AG08396 (cell line): Measurements from ENCODE around the gene GRIK4.
"Not testable (repeated sequence)": the region's sequence is repeated elsewhere in the genome, so short reads cannot be mapped to it uniquely, and the experiment has no call there.

Experiments used
- DNase-seq: peaks from one replicate; pipeline ENCODE4 v3.0.0; 2012; ENCODE audit warnings: low spot score, mixed read lengths

Gene GRIK4

DNA sequence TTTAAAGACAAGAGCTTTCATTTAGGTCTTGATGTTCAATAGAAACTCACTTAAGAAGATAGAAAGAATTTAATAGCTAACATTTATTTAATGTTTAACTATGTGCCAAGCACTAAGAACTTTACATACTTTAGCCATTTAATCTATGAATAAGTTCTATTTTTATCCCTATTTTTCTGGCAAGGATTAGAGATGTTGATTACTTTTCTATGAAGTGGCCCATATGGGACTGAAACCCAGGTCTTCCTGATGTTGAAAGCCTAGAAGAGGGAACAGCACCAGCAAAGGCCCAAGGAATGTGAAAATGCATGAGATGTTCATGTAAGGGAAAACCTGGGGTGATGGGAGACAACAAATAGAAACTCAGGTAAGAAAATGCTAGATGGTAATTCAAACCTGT, 497.0 kb downstream of the GRIK4 start:
- no peak for DNase-seq

DNA sequence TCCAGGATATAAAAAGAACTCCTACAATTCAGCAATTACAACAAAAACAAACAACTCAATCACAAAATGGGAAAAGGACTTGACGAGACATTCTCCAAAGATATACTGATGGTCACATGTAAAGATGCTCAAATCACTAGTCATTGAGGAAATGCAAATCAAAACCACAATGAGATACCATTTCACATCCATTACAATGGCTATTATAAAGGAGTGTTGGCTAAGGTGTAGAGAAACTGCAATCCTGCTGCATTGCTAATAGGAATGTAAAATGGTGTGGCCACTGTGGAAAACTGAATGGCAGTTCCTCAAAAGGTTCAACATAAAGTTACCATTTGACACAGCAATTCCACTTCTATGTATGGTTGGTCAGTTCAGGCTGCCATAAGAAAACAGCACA, 500.5 kb downstream of the GRIK4 start:
- DNase-seq: no peak

DNA sequence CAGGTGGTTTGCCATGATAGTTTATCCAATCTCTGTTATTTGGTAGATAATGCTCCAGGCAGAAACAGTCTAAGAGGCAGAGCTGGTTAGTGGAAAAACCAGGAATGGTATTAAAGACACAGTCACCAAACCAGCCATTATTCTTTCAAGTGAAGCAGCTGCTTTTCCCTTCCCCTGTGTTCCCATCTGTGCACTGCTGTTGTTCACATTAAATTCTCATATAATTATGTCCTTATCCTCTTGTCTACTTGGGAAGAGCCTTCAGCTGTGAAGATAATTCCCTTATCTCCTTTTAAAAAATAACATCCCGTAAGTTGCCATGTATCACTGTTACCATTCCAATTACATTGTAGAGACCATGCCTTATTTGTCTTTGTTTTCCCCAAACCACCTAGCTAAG, 507.2 kb downstream of the GRIK4 start:
- no peak for DNase-seq

DNA sequence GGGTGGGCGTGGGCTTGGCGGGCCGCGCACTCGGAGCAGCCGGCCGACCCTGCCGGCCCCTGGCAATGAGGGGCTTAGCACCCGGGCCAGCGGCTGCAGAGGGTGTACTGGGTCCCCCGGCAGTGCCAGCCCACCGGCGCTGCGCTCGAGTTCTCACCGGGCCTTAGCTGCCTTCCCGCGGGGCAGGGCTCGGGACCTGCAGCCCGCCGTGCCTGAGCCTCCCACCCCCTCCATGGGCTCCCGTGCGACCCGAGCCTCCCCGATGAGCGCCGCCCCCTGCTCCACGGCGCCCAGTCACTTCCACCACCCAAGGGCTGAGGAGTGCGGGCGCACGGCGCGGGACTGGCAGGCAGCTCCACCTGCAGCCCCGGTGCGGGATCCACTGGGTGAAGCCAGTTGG, 510.2 kb downstream of the GRIK4 start:
- DNase-seq: not testable (repeated sequence)

DNA sequence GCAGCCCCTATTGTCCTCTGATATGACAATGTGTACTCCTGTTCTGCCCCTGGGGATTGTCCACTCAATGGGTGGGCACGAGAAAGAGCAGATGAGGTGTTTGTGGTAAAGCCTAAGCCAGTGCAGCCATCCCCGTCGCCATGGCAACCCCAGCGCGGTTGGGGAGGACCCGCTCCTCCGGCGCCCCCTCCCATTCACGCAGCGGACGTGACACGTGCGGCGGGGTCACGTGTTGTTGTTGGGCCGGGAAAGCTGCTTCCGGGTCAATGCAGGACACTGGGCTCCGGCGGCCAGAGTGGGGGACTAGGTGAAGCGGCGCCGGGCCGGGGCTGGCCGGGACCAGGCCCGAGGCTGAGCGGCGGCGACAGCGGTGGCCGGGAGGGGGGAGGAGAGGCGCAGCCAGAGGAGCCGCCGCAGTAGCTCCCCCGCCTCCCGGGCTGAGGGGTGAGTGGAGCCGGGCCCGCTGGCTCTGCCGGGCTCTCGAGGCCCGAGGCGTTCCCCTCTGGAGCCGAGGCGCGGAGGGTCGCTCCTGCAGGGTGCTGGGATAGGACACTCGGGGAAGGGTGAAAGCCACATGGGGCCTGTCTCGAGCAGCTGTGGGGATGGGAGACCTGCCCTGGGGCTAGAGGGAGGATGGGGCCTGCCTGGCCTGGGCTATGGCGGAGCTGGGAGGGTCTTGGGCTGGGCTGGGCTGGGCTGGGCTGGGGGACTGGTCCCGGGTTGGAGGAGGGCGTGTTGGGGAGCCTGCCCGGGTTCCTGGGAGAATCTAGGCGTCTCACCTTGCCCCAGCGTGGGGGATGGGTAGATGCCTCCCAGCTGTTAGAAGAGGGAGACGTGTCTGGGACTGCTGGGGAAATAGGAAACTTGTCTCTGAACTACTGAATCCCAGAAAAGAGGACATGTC, 512.6 kb downstream of the GRIK4 start, which contains the start of gene TBCEL:
Gene TBCEL, plus strand, starts transcription at position 255 of the 904 bp plus-strand sequence. CDS start 21,589 bp downstream, outside the sequence.
- DNase-seq: peak; percentile 95

DNA sequence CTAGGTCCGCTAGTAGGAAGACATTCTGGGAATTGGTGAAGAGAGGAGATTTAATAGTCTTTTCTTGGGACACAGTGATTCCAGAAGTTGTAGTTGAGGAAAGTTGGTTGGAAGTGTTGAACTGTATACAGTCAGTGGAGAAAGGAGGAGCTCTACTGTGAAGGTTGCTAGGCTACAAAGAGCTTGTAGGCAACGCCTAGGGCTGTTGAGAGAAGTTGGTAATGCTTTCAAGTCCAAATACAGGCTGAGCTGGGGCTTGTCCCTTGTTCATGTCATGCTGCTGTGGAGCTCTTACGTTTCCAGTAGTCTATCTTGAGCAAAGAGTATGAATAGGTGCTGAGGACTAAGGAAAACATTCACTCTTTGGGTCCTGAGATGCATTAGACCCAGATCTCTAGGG, 513.4 kb downstream of the GRIK4 start:
- DNase-seq: peak; percentile 51

DNA sequence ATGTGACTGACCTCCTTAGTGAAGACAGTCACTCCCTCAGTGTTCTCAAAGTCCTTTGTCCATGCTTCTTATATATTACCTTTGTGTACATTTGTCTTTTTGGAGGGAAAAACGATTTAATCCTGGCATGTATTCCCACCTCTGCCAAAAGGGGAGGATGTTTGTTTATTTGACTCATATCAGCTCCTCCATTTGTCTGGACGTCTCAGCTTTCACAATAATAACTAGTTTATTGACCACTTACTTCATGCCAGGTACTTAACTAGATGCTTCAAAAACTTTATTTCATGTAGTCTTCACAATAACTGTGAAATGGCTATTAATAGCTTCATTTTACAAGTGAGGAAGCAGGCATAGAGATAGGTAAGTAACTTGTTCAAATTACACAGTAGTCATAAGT, 517.6 kb downstream of the GRIK4 start:
- no peak for DNase-seq

DNA sequence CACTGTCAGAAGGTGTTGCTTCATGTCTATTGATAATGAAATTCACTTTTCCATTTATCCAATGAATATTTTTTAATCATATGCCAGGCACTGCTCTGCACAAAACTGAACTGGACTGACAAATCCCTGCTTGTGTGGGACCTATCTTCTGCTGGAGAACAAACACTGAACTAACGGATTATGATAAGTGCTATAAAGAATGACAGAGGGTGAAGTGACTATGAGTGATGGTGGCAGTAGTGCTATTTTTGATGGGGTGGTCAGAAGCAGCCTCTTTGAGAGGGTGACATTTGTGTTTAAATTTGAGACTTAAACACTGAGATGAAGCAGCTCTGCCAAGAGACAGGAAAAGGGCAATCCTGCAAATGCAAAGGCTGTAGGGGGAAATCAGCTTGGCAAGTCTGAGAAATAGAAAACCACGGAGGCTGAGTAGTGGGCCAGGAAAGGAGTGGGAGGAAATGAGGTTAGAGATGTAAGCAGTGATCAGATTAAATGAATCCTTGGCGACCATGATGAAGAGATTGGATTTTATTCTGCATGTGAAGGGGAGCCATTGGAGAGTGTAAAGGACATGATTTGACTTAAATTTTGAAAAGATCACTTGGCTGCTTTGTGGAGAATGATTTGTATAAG, 518.4 kb downstream of the GRIK4 start:
- no peak for DNase-seq

DNA sequence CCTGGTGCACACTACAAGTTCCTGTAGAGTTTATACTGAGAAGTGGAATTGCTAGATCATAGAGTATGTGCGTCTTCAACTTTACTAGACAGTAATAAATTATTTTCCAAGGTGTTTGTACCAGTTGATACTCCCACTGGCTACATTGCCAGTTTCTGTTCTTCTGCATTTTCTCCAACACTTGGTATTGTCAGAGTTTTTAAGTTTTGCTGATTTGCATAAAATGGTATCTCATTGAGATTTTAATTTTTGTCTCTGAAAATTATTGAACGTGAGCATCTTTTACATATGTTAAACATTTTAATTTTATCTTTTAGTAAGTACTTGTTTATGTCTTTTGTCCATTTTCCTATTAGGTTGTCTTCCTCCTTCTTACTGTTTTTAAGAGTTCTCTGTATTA, 519.6 kb downstream of the GRIK4 start:
- DNase-seq: no peak

DNA sequence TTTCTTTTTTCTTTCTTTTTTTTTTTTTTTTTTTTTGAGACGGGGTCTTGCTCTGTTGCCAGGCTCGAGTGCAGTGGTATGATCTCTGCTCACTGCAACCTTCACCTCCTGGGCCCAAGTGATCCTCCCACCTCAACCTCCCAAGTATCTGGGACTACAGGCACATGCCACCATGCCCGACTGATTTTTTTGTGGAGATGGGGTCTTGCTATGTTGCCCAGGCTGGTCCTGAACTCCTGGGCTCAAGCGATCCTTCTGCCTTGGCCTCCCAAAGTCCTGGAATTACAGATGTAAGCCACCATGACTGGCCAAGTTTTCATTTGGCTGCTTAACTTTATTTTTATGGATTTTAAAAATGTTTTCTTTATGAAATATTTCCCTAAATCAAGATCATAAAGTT, 520.1 kb downstream of the GRIK4 start:
- not testable (repeated sequence) for DNase-seq

DNA sequence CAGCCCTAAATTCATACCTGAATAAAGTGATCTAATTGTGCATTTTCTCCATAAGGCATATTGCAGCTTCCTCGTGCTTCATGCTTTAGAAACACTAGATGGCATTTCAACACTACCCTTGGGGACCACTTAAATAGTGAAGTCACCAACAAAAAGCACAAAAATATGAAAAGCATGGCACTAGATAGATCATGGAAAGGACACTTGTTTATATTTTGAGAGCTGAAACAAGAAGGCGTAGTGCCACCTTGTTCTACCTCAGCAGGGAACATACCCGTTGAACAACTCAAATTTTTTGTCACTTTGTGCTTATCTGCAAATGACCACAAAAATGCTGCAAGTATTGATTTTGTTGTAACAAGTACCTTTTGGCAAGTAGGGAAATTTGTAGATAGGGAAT, 521.0 kb downstream of the GRIK4 start:
- DNase-seq: no peak

DNA sequence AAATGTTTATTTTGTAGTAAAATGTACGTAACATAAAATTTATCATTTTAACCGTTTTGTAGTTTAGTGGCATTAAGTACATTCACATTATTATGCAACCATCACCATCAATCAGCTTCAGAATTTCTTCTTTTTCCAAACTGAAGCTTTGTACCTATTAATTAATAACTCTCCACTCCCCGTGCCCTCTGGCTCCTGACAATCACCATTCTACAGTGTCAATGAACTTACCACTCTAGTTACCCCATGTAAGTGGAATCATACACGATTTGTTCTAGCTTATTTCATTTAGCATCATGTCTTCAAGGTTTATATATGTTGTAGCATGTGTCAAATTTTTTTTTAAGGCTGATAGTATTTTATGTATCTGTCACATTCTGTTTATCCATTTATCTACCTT, 522.1 kb downstream of the GRIK4 start:
- DNase-seq: no peak

DNA sequence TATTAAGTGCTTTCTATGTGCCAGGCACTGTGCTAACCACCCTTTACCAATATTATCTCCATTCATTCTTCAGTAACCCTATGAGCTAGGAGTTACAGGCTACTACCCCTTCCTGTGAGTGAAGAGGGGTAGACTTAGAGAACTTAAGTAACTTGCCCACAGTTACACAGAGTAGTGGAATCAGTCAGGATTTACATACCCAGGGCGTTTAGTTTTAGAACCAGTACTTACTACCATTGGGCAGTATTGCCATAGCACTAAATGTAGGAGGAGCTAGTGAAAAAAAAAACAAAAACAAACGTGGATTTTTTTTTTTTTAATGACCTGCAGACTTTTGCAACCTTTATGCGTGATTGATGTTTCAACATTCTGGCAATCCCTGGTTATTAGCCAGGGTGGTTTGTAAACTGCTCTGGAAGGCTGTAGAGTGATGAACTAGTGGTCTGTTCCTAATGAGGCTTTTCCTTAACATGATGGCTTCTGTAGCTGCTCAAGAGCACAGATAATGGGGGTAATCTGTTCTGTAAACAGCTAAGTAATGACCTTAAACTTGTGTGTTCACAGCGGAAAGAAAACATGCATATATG, 523.7 kb downstream of the GRIK4 start:
- DNase-seq: no peak

DNA sequence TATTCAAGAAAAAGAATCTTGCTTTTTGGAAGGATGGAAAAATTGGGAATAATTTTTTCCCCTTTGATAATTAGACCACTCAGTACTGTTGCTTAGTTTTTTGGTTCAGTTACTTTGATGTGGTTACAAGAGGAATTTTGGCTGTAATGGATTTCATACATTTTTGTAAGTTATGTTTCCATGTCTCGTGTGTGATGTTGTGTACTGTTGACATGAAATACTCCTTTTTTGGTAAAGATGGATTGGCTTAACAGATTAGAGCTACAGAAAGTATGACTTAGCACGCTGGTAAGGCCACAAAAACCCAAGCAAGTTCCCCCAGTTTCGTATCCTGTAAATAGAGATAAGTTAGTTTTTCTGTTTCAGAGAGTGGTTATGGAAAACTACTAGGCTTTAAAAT, 524.2 kb downstream of the GRIK4 start:
- no peak for DNase-seq

DNA sequence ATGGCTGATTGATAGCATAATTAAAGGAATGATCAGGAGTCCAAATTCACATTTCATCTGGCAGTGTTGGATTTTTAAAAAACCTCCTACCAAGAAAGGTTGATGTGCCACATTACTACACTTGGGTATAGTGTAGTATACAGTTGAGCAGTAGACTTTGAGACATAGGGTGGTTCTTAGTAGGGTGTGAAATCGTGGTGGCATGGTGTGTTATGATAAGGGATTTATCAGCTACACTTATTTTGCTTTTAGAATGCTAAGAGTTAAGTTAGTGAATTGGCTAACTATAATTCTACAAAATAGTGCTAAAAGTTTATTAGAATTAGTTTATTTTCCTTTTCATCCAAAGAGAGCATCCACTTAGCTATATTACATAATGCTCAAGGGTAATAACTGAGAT, 525.5 kb downstream of the GRIK4 start:
- DNase-seq: no peak
